Bronchial smooth muscle cell (primary cell): Measurements from ENCODE around the gene DEDD. TPM values are rescaled to one million over a fixed set of nuclear protein-coding genes. Genes with fewer than 3 reads are reported as not detected.

Experiments used
- total RNA-seq: library from RNA; depleted of rRNA; stranded (reverse); fragments of >200 nt; gene quantifications from 2 replicates; pipeline ENCODE4 v1.2.1, GENCODE V29; 2014

The DEDD gene
- total RNA-seq: 20.3 and 35.1 TPM in 2 replicates

DNA sequence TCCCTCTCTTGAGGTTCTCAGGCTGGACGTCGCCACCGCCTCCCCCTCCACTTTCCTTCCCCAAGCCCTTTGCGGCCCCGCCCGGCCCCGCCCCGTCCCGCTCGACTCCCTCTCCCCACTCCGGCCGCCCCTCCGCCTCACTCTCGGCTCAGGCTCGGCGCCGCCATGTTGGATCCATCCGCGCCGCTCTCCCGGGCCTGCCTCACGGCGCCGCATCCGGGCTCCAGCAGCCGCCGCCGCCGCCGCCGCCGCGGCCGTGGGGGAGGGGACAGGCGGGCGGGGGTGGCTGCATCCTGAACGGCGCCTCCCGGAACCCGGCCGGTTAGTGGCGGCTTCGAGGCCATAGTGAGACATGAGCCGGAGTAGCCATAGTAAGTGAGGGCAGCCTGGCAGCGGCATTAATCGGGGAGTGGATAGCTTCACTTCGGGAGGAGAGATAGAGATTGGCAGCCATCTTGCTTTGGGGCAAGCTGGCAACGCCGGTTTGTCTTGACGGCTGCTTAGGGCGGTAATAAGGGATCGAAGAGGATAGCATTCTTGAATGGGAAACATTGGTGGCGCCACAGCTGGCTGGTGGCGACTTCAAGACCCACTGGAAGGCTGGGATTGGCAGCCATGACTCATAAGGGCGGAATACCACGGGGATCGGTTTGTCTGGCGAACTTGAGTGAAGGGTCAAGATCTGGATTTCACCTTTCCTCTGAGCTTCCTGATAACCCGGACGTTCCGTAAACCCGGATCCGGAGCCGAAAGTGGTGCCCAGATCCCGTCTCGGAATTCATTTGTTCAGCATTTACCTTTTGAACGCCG lies at the start of gene DEDD:
Gene DEDD (minus strand): TSS at position 258 of the 810 bp plus-strand sequence. CDS start 8,205 bp downstream, outside the sequence.

DNA sequence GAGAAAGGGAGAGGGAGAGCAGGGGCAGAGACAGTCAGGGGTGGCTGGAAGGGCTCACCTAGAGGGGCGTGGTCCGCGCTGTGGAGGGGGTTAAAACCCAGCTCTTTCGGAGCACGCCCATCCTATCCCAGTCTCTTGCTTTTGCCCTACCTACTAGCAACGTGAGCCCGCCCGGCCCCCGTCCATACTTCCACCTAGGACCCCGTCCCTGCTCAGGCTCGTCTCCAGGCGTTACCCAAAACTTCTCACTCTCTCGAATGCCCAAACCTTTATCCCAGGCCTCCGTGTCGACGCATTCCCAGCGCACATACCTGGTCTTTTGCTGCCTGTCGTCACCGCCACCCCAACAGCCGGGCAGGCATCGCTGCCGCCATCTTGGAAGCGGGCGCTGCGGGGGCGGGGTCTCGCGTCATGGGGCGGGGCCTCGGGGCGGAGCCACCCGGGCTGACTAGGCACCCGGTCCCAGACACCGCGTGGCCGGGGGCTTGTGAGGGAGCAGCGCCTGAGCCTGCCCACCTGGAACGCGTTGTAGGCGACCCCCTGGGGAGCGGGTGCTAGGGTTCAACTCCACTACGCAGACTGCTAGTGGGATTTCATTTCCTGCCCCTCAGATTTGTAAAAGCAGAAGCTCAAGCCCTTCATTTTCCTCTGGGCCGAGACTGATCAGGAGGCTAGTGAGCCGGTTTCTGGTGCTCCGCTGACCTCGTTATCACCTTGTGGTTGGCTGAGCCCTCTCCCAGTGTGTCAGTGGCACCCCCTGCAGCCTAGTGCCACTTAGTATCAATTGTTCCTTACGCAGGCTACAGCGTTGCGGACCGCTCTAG lies 44.9 kb upstream of the DEDD start, which contains the start of gene B4GALT3:
Gene B4GALT3 (minus strand): TSS at position 396 of the 824 bp plus-strand sequence. CDS start 1,447 bp downstream, outside the sequence.

GRCh38 chr1:161165742-161166668 lies 33.5 kb upstream of the DEDD start, which contains the start of gene PPOX:
TSS of gene PPOX (plus strand) at chr1:161166426. CDS start at chr1:161166848, 422 bp downstream.

GRCh38 chr1:161159087-161159912 lies 26.8 kb upstream of the DEDD start, which contains the start of gene USP21:
TSS of gene USP21 (plus strand) at chr1:161159500. CDS start at chr1:161160641, 1,141 bp downstream.

DNA sequence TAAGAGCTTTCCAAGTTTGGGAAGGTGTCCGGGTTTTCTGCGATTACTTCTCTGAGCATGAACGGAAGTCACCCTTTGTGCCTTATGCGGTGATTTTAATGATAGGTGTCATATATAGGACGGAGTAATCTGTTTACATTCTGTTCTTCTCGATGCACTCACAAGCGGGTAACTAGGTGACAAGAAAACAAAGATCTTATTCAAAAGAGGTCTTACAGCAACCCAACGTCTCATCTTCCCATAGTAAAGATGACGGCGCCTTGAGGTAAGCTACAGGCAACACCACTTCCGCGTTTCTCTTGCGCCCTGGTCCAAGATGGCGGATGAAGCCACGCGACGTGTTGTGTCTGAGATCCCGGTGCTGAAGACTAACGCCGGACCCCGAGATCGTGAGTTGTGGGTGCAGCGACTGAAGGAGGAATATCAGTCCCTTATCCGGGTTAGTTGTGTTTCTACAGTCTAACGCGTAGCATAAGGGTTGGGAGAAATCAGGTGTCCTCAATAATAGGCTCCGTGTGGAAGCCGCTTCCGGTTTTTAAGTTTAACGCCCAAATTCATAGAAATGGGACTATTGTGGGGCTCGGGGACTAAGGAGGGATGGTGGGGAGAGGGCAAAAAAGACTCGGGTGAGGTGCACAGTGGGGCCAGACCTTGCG lies 21.3 kb upstream of the DEDD start, which contains the start of gene UFC1:
Gene UFC1 (plus strand): TSS at position 297 of the 656 bp plus-strand sequence. CDS start 20 bp downstream, at position 317.

DNA sequence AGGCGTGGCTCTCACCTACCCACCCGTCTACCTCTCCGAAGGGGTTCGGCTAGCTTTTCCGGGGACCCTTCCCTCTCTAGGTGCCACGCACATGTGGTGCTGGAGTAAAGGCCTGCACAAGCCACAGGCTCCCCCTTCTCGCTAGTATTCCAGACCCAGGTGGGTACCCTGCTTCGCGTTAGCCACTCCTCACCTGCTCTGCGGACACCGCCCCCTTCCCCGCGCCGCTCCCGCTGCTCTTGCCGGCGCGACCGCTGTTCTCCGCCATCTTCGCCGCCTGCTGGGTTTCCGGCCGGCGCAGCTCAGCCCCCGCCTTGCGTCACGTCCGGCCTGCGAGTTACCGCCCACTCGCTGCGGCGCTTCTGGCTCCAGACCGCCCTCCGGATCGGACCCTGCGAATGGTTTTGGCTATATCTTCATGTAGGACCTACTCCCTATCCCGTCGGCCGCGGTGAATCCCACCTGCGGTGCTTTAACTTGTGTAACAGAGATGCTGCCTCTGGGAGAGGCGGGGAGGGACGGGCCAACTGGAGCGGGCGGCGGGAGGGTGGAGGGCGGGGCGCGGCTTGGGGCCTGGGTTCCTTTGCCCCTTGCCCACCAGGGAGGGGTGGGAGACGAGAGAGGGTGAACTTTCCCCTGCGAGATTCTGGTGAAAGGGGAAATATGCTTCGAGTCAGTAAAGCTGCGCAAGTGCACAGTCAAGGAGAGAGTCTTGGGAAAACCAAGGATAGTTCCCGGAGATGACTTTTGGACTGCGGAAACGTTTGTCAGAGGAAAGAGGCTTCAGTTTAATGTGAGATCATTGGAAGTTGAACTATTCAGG lies 14.5 kb downstream of the DEDD start, which contains the start of the genes NIT1 and PFDN2:
Gene NIT1 (plus strand): TSS at position 347 of the 823 bp plus-strand sequence. CDS start 72 bp downstream, at position 419.
Gene PFDN2 (minus strand): TSS at position 279 of the 823 bp plus-strand sequence. CDS start 11 bp downstream, at position 268.

DNA sequence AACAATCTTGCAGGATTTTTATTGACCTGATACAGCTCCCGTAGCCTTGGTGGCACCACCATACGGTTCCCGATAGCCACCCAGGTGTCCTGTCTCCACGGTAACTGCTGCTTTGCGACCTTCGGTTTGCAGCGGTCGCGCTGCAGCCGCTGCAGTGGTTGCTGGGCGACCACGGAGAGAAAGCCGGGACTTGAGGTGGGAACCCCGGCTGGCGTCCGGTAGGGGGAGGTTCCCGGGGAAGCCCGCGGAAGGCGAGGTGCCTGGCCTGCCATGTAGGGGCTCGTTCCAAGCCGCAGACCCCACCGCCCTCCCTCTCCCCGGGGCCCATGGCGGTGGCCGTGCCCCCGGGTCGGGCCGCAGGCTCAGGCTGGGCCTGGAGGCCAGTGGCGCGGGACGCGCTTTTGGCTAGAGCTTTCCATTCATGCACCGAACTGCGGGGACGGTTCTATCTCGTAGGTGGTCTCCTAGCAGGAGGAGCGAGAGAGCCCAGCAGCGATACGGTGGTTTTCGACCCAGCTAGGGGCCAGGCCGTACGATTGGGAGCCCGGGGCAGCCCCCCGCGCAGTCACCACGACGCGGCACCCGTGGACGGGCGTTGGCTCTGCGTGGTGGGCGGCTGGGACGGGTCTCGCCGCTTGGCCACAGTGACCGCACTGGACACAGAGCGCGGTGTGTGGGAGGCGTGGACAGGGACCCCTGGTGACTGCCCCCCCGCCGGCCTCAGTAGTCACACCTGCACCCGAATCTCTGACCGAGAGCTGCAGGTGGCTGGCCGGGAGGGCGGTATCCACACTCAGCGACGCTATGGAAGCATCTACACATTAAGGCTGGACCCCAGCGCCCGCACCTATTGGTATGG lies 34.0 kb downstream of the DEDD start, which contains the start of gene KLHDC9:
Gene KLHDC9 (plus strand): TSS at position 152 of the 859 bp plus-strand sequence. CDS start 175 bp downstream, at position 327.

GRCh38 chr1:161089251-161089924 lies 43.1 kb downstream of the DEDD start, which contains the start of gene NECTIN4:
TSS of gene NECTIN4 (minus strand) at chr1:161089558. CDS start at chr1:161089296, 262 bp downstream.

Other genes starting within 250 kb of the DEDD start
- not detected in 2 replicates for gene ITLN1, start 247.5 kb downstream of the DEDD start, total RNA-seq
- not detected in 2 replicates for gene ITLN2, start 177.9 kb downstream of the DEDD start, total RNA-seq
- gene F11R, start 111.5 kb downstream of the DEDD start, total RNA-seq: 2.2 and 2.5 TPM in 2 replicates
- gene TSTD1, start 93.7 kb downstream of the DEDD start, total RNA-seq: 0.60 and 15.4 TPM in 2 replicates
- 85.6 and 125 TPM in 2 replicates for gene USF1, start 86.7 kb downstream of the DEDD start, total RNA-seq
- gene ARHGAP30, start 62.8 kb downstream of the DEDD start, total RNA-seq: under 0.01 and 0.09 TPM in 2 replicates
- under 0.01 and 0.34 TPM in 2 replicates for gene NECTIN4, start 43.1 kb downstream of the DEDD start, total RNA-seq
- gene KLHDC9, start 34.3 kb downstream of the DEDD start, total RNA-seq: 2.0 and 2.3 TPM in 2 replicates
- gene PFDN2, start 14.6 kb downstream of the DEDD start, total RNA-seq: 49.8 and 54.0 TPM in 2 replicates
- gene NIT1, start 14.6 kb downstream of the DEDD start, total RNA-seq: 22.0 and 22.2 TPM in 2 replicates
- 148 and 210 TPM in 2 replicates for gene UFC1, start 21.3 kb upstream of the DEDD start, total RNA-seq
- 4.8 and 5.5 TPM in 2 replicates for gene USP21, start 26.8 kb upstream of the DEDD start, total RNA-seq
- gene PPOX, start 33.8 kb upstream of the DEDD start, total RNA-seq: 8.9 and 12.6 TPM in 2 replicates
- 9.9 and 11.3 TPM in 2 replicates for gene B4GALT3, start 44.8 kb upstream of the DEDD start, total RNA-seq
- 1.1 and 1.4 TPM in 2 replicates for gene ADAMTS4, start 66.4 kb upstream of the DEDD start, total RNA-seq
- 196 and 209 TPM in 2 replicates for gene NDUFS2, start 69.7 kb upstream of the DEDD start, total RNA-seq
- gene FCER1G, start 82.6 kb upstream of the DEDD start, total RNA-seq: not detected in 2 replicates
- not detected in 2 replicates for gene APOA2, start 91.0 kb upstream of the DEDD start, total RNA-seq
- 9.0 and 10.9 TPM in 2 replicates for gene TOMM40L, start 93.4 kb upstream of the DEDD start, total RNA-seq
- gene NR1I3, start 105.5 kb upstream of the DEDD start, total RNA-seq: not detected in 2 replicates
- not detected in 2 replicates for gene PCP4L1, start 126.1 kb upstream of the DEDD start, total RNA-seq
- gene MPZ, start 177.3 kb upstream of the DEDD start, total RNA-seq: 0.77 and 1.4 TPM in 2 replicates
- 17.0 and 23.4 TPM in 2 replicates for gene SDHC, start 181.7 kb upstream of the DEDD start, total RNA-seq
- gene CFAP126, start 235.2 kb upstream of the DEDD start, total RNA-seq: not detected in 2 replicates